HepG2 (cell line): Measurements from ENCODE around the gene RNF123. TPM values are rescaled to one million over a fixed set of nuclear protein-coding genes. Genes with fewer than 3 reads are reported as not detected.

Experiments
- AHR ChIP-seq: IDR thresholded peaks from 2 replicates; pipeline ENCODE4 v1.6.1; 2018; ENCODE audit warnings: missing genetic modification reagents, missing compliant biosample characterization
- CEBPB ChIP-seq: IDR thresholded peaks from 2 replicates; pipeline ENCODE4 v1.6.1; 2011; ENCODE audit warnings: low read depth, low read length, improper control_type of control experiment, borderline replicate concordance
- CEBPG ChIP-seq: IDR thresholded peaks from 2 replicates; pipeline ENCODE4 v1.6.1; 2016
- GPN1 ChIP-seq: sonication (generic); formaldehyde crosslinking; IDR thresholded peaks from 2 replicates; pipeline ENCODE4 v1.5.1; 2020; ENCODE audit warnings: missing genetic modification reagents, borderline replicate concordance
- JDP2 ChIP-seq: sonication (generic); formaldehyde crosslinking; IDR thresholded peaks from 2 replicates; pipeline ENCODE4 v1.8.1; 2022; ENCODE audit warnings: missing genetic modification reagents, borderline replicate concordance
- MYNN ChIP-seq: sonication (generic); formaldehyde crosslinking; IDR thresholded peaks from 2 replicates; pipeline ENCODE4 v1.4.0; 2020; ENCODE audit warnings: mild to moderate bottlenecking, low read depth, missing genetic modification reagents
- NFYB ChIP-seq: sonication (generic); formaldehyde crosslinking; IDR thresholded peaks from 2 replicates; pipeline ENCODE4 v1.4.0; 2020; ENCODE audit warnings: missing genetic modification reagents
- PCBP1 ChIP-seq: fragments of 200-400 bp; formaldehyde crosslinking; IDR thresholded peaks from 2 replicates; pipeline ENCODE4 v1.6.1; 2017; ENCODE audit warnings: mild to moderate bottlenecking, low read depth, low read length, borderline replicate concordance
- PPARG ChIP-seq: conservative IDR thresholded peaks from 2 replicates; pipeline ENCODE4 v1.6.1; 2016; ENCODE audit warnings: missing biosample characterization, missing genetic modification reagents
- ZNF577 ChIP-seq: sonication (generic); formaldehyde crosslinking; IDR thresholded peaks from 2 replicates; pipeline ENCODE4 v1.4.0; 2020; ENCODE audit warnings: mild to moderate bottlenecking, low read depth, missing genetic modification reagents, borderline replicate concordance
- ZNF737 ChIP-seq: sonication (generic); formaldehyde crosslinking; IDR thresholded peaks from 2 replicates; pipeline ENCODE4 v1.5.0; 2020; ENCODE audit warnings: missing genetic modification reagents, mild to moderate bottlenecking, borderline replicate concordance
- ZNF746 ChIP-seq: sonication (generic); formaldehyde crosslinking; IDR thresholded peaks from 2 replicates; pipeline ENCODE4 v1.8.0; 2022; ENCODE audit warnings: mild to moderate bottlenecking, missing genetic modification reagents
- ZNF776 ChIP-seq: sonication (generic); formaldehyde crosslinking; IDR thresholded peaks from 2 replicates; pipeline ENCODE4 v1.4.0; 2020; ENCODE audit warnings: mild to moderate bottlenecking, missing genetic modification reagents
- ZNF841 ChIP-seq: sonication (generic); formaldehyde crosslinking; IDR thresholded peaks from 2 replicates; pipeline ENCODE4 v1.8.1; 2023; ENCODE audit warnings: missing genetic modification reagents, borderline replicate concordance
- polyA plus RNA-seq, 8 experiments: library from polyadenylated mRNA; depleted of rRNA in 3 of 8; stranded (reverse) in 7 of 8; unstranded in 1 of 8; fragments of >200 nt; fragmentation: Illumina TruSeq in 4 of 8; extraction: Trizol in 4 of 8; gene quantifications; 2 replicates each; pipeline versions ENCODE4 v1.2.1 to v1.2.3, GENCODE V29; 2011 to 2016; ENCODE audit warnings: low read depth in 4 of 8, missing spikeins in 1 of 8, mixed read lengths in 1 of 8; ENCODE audit not compliant: insufficient read depth in 1 of 8
- total RNA-seq, 5 experiments: library from RNA; depleted of rRNA; stranded (reverse); fragments of >200 nt; fragmentation: Illumina TruSeq; extraction: Trizol; gene quantifications; 2 replicates each; pipeline ENCODE4 v1.2.3, GENCODE V29; 2016; ENCODE audit warnings: low read depth in 1 of 5
- TF ChIP-seq, protein P1 (sequence below): fragments of 450-650 bp; IDR thresholded peaks from 2 replicates; pipeline ENCODE4 v1.6.1; 2016
- TF ChIP-seq, protein P2 (sequence below): IDR thresholded peaks from 2 replicates; pipeline ENCODE4 v1.6.1; 2016; ENCODE audit warnings: low read depth, control low read depth
- TF ChIP-seq, protein P3 (sequence below): sonication (generic); formaldehyde crosslinking; IDR thresholded peaks from 2 replicates; pipeline ENCODE4 v1.8.0; 2022; ENCODE audit warnings: mild to moderate bottlenecking, missing genetic modification reagents
- TF ChIP-seq, protein P4 (sequence below): sonication (generic); formaldehyde crosslinking; IDR thresholded peaks from 2 replicates; pipeline ENCODE4 v1.4.0; 2020; ENCODE audit warnings: missing genetic modification reagents, borderline replicate concordance
- TF ChIP-seq, protein P5 (sequence below): sonication (generic); formaldehyde crosslinking; IDR thresholded peaks from 2 replicates; pipeline ENCODE4 v1.9.0; 2022; ENCODE audit warnings: low read depth, missing genetic modification reagents

The RNF123 gene
- total and polyA plus RNA-seq, 2 of the 13 experiments (the other 11 are each of a cell fraction or from before 2014, with no cell fraction given), result 29.9 to 82.2 TPM

DNA sequence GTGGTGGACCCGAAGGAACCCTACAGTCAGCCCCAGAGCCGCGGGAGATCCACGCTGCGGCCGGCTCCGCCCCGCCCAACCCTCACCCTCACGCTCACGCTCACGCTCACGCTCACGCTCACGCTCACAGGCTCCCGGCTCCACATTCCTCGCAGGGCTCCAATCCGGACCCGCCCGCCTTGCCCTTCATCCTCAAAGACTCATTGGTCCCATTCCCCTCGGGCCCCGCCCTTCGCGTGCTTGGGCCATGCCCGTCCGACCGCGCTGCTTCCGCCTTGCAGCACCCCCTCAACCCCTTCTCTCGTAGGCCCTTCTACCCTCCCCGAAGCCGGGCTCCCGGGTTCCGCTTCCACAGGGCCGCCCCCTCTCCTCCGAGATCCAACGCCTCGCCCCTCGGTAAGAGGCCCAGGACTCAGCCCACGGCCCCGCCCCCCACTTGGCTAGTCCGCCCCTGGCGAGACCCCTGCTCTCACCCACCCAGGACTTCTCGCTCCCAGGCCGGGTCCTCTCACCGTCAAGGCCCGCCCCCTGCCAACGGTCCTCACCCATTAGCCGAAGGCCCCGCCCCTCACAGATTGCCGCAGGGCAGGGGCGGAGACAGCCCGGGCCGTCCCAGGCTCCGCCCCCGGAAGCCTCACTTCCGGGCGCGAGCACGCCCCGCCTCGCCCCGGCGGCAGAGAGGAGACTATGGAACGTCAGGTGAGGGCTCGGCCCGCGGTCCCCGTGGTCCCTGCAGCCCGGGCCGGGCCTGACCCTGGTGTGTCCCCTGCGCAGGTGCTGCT is 15.5 kb upstream of the RNF123 start, which contains the start of gene APEH (continued):
- TF ChIP-seq, protein P1, sequence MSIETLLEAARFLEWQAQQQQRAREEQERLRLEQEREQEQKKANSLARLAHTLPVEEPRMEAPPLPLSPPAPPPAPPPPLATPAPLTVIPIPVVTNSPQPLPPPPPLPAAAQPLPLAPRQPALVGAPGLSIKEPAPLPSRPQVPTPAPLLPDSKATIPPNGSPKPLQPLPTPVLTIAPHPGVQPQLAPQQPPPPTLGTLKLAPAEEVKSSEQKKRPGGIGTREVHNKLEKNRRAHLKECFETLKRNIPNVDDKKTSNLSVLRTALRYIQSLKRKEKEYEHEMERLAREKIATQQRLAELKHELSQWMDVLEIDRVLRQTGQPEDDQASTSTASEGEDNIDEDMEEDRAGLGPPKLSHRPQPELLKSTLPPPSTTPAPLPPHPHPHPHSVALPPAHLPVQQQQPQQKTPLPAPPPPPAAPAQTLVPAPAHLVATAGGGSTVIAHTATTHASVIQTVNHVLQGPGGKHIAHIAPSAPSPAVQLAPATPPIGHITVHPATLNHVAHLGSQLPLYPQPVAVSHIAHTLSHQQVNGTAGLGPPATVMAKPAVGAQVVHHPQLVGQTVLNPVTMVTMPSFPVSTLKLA, result peak; percentile 17; the same call in 1 of the 2 replicates
- TF ChIP-seq CEBPG (CRISPR knock-in tag) (no peak), NFYB (CRISPR knock-in tag) (peak; percentile 65), ZNF577 (CRISPR knock-in tag) (no peak), PPARG (CRISPR knock-in tag) (peak; percentile 32; the same call in 1 of the 2 replicates), JDP2 (no peak), PCBP1 (no peak), GPN1 (CRISPR knock-in tag) (no peak), ZNF746 (CRISPR knock-in tag) (no peak), ZNF841 (0 out of 2 replicates have a peak, but pooled peaks have one; percentile 40), MYNN (CRISPR knock-in tag) (no peak), CEBPB (no peak), ZNF737 (CRISPR knock-in tag) (no peak), ZNF776 (0 out of 2 replicates have a peak, but pooled peaks have one; percentile 7), AHR (CRISPR knock-in tag) (no peak)
- TF ChIP-seq, protein P2, sequence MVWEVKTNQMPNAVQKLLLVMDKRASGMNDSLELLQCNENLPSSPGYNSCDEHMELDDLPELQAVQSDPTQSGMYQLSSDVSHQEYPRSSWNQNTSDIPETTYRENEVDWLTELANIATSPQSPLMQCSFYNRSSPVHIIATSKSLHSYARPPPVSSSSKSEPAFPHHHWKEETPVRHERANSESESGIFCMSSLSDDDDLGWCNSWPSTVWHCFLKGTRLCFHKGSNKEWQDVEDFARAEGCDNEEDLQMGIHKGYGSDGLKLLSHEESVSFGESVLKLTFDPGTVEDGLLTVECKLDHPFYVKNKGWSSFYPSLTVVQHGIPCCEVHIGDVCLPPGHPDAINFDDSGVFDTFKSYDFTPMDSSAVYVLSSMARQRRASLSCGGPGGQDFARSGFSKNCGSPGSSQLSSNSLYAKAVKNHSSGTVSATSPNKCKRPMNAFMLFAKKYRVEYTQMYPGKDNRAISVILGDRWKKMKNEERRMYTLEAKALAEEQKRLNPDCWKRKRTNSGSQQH, result no peak; the same call in 1 of the 2 replicates
- TF ChIP-seq, protein P3, sequence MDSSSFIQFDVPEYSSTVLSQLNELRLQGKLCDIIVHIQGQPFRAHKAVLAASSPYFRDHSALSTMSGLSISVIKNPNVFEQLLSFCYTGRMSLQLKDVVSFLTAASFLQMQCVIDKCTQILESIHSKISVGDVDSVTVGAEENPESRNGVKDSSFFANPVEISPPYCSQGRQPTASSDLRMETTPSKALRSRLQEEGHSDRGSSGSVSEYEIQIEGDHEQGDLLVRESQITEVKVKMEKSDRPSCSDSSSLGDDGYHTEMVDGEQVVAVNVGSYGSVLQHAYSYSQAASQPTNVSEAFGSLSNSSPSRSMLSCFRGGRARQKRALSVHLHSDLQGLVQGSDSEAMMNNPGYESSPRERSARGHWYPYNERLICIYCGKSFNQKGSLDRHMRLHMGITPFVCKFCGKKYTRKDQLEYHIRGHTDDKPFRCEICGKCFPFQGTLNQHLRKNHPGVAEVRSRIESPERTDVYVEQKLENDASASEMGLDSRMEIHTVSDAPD, result no peak
- TF ChIP-seq, protein P4, sequence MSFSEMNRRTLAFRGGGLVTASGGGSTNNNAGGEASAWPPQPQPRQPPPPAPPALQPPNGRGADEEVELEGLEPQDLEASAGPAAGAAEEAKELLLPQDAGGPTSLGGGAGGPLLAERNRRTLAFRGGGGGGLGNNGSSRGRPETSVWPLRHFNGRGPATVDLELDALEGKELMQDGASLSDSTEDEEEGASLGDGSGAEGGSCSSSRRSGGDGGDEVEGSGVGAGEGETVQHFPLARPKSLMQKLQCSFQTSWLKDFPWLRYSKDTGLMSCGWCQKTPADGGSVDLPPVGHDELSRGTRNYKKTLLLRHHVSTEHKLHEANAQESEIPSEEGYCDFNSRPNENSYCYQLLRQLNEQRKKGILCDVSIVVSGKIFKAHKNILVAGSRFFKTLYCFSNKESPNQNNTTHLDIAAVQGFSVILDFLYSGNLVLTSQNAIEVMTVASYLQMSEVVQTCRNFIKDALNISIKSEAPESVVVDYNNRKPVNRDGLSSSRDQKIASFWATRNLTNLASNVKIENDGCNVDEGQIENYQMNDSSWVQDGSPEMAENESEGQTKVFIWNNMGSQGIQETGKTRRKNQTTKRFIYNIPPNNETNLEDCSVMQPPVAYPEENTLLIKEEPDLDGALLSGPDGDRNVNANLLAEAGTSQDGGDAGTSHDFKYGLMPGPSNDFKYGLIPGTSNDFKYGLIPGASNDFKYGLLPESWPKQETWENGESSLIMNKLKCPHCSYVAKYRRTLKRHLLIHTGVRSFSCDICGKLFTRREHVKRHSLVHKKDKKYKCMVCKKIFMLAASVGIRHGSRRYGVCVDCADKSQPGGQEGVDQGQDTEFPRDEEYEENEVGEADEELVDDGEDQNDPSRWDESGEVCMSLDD (CRISPR knock-in tag), result no peak
- TF ChIP-seq, protein P5, sequence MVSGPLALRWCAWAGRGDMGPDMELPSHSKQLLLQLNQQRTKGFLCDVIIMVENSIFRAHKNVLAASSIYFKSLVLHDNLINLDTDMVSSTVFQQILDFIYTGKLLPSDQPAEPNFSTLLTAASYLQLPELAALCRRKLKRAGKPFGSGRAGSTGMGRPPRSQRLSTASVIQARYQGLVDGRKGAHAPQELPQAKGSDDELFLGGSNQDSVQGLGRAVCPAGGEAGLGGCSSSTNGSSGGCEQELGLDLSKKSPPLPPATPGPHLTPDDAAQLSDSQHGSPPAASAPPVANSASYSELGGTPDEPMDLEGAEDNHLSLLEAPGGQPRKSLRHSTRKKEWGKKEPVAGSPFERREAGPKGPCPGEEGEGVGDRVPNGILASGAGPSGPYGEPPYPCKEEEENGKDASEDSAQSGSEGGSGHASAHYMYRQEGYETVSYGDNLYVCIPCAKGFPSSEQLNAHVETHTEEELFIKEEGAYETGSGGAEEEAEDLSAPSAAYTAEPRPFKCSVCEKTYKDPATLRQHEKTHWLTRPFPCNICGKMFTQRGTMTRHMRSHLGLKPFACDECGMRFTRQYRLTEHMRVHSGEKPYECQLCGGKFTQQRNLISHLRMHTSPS (CRISPR knock-in tag), result peak; percentile 68; the same call in 1 of the 2 replicates
